GM23338 (cell line): ENCODE results near the gene TMEM175. TPM values are rescaled to one million over a fixed set of nuclear protein-coding genes. Genes with fewer than 3 reads are reported as not detected.

Experiments
- ATAC-seq: fragments of 200-7000 bp; cut with Tn5 transposase; 3 replicates; pipeline ENCODE4 v1.9.1; 2020
- DNase-seq: peaks from one replicate; pipeline ENCODE4 v3.0.0-alpha.2; 2015; ENCODE audit warnings: low spot score
- H2AFZ ChIP-seq: fragments of 200-600 bp; sonication (generic); 2 replicates; pipeline ENCODE4 v1.8.0; 2016; ENCODE audit warnings: antibody characterized with exemption, mild to moderate bottlenecking, moderate library complexity
- H3F3A ChIP-seq: fragments of 200-600 bp; sonication (generic); replicated peaks from 2 replicates; pipeline ENCODE4 v1.8.0; 2017; ENCODE audit warnings: antibody characterized with exemption, mixed run types, low read depth
- H3K27ac ChIP-seq: fragments of 200-600 bp; sonication (generic); 2 replicates; pipeline ENCODE4 v1.6.1; 2016; ENCODE audit warnings: low read depth
- H3K27me3 ChIP-seq: fragments of 200-600 bp; sonication (generic); 2 replicates; pipeline ENCODE4 v1.8.0; 2016; ENCODE audit warnings: mild to moderate bottlenecking, mixed run types, moderate library complexity; ENCODE audit not compliant: insufficient read depth
- H3K36me3 ChIP-seq: fragments of 200-600 bp; sonication (generic); 2 replicates; pipeline ENCODE4 v1.8.0; 2016; ENCODE audit warnings: mild to moderate bottlenecking; ENCODE audit not compliant: insufficient read depth
- H3K4me1 ChIP-seq: fragments of 200-600 bp; sonication (generic); 2 replicates; pipeline ENCODE4 v1.8.0; 2016; ENCODE audit warnings: mild to moderate bottlenecking, moderate library complexity; ENCODE audit not compliant: insufficient read depth
- H3K4me2 ChIP-seq: fragments of 200-600 bp; sonication (generic); 2 replicates; pipeline ENCODE4 v1.7.1; 2017; ENCODE audit warnings: mixed run types
- H3K4me3 ChIP-seq: fragments of 200-600 bp; sonication (generic); 2 replicates; pipeline ENCODE4 v1.6.1; 2016; ENCODE audit warnings: mixed run types
- H3K79me2 ChIP-seq: fragments of 200-600 bp; sonication (generic); replicated peaks from 2 replicates; pipeline ENCODE4 v1.8.0; 2017; ENCODE audit warnings: mild to moderate bottlenecking; ENCODE audit not compliant: insufficient read depth
- H3K9me2 ChIP-seq: fragments of 200-600 bp; sonication (generic); 2 replicates; pipeline ENCODE4 v1.8.0; 2017; ENCODE audit not compliant: insufficient read depth
- H4K20me1 ChIP-seq: fragments of 200-600 bp; sonication (generic); replicated peaks from 2 replicates; pipeline ENCODE4 v1.8.0; 2017; ENCODE audit warnings: mild to moderate bottlenecking; ENCODE audit not compliant: insufficient read depth
- H3K27ac Mint-ChIP-seq: 2 replicates; pipeline ENCODE4 v1.8.0; 2020; ENCODE audit warnings: inconsistent platforms, mild to moderate bottlenecking, moderate library complexity, mixed read lengths
- H3K27me3 Mint-ChIP-seq: 3 replicates; pipeline ENCODE4 v1.8.0; 2022; ENCODE audit warnings: low read depth, mild to moderate bottlenecking, moderate library complexity, mixed read lengths, inconsistent platforms; ENCODE audit not compliant: insufficient read depth, poor library complexity
- H3K36me3 Mint-ChIP-seq: 3 replicates; pipeline ENCODE4 v1.8.0; 2021; ENCODE audit warnings: low read depth, mild to moderate bottlenecking, inconsistent platforms, moderate library complexity, mixed read lengths
- H3K4me1 Mint-ChIP-seq: 3 replicates; pipeline ENCODE4 v1.8.0; 2020; ENCODE audit warnings: mild to moderate bottlenecking, inconsistent platforms, mixed read lengths
- H3K4me3 Mint-ChIP-seq: 3 replicates; pipeline ENCODE4 v1.8.0; 2021; ENCODE audit warnings: moderate library complexity, mild to moderate bottlenecking, inconsistent platforms, mixed read lengths
- H3K9me3 Mint-ChIP-seq: 3 replicates; pipeline ENCODE4 v1.8.0; 2020; ENCODE audit warnings: moderate library complexity, mild to moderate bottlenecking, inconsistent platforms, mixed read lengths
- EZH2 ChIP-seq: fragments of 200-600 bp; sonication (generic); IDR thresholded peaks from one replicate; pipeline ENCODE4 v1.8.0; 2017; ENCODE audit warnings: antibody characterized with exemption, mild to moderate bottlenecking, low read depth; ENCODE audit not compliant: unreplicated experiment
- EZH2phosphoT487 ChIP-seq: fragments of 200-600 bp; sonication (generic); IDR thresholded peaks from one replicate; pipeline ENCODE4 v1.8.1; 2018; ENCODE audit warnings: antibody characterized with exemption; ENCODE audit not compliant: unreplicated experiment
- JUNB ChIP-seq: IDR thresholded peaks from one replicate; pipeline ENCODE4 v1.6.1; 2016; ENCODE audit warnings: antibody characterized with exemption; ENCODE audit not compliant: unreplicated experiment
- POLR2AphosphoS5 ChIP-seq: IDR thresholded peaks from 2 replicates; pipeline ENCODE4 v1.6.1; 2016; ENCODE audit warnings: antibody characterized with exemption, low read depth
- ZNF114 ChIP-seq: fragments of 250-450 bp; sonication (Bioruptor Pico); IDR thresholded peaks from 2 replicates; pipeline ENCODE4 v1.5.0; 2020; ENCODE audit warnings: mild to moderate bottlenecking, moderate library complexity
- ZNF331 ChIP-seq: fragments of 250-450 bp; sonication (Bioruptor Pico); IDR thresholded peaks from 2 replicates; pipeline ENCODE4 v1.5.0; 2020; ENCODE audit warnings: low read depth, mild to moderate bottlenecking, moderate library complexity
- polyA plus RNA-seq: library from polyadenylated mRNA; unstranded; fragments of >200 nt; fragmentation: Nextera tagmentation; extraction: Ambion mirVana; gene quantifications from 2 replicates; pipeline ENCODE4 v1.2.1, GENCODE V29; 2016
- total RNA-seq: library from RNA; depleted of rRNA; stranded (reverse); fragments of >200 nt; shearing (Covaris generic); gene quantifications from 2 replicates; pipeline ENCODE4 v1.2.3, GENCODE V29; 2014
- TF ChIP-seq, protein P1 (sequence below): IDR thresholded peaks from one replicate; pipeline ENCODE4 v1.6.1; 2018; ENCODE audit warnings: antibody characterized with exemption; ENCODE audit not compliant: unreplicated experiment
- TF ChIP-seq, protein P2 (sequence below): IDR thresholded peaks from 2 replicates; pipeline ENCODE4 v1.6.1; 2016; ENCODE audit warnings: antibody characterized with exemption
- TF ChIP-seq, protein P3 (sequence below), 2 experiments: fragments of 200-600 bp in 1 of 2; sonication (generic) in 1 of 2; conservative IDR thresholded peaks; 2 replicates each; pipeline versions ENCODE4 v1.5.1 to v1.6.1; 2016 to 2017; ENCODE audit warnings: antibody characterized with exemption in 2 of 2, low read depth in 2 of 2, mild to moderate bottlenecking in 2 of 2, moderate library complexity in 1 of 2

Gene TMEM175
- total and polyA plus RNA-seq, 2 experiments from 2014 or later: 8.0 to 11.4 TPM

DNA sequence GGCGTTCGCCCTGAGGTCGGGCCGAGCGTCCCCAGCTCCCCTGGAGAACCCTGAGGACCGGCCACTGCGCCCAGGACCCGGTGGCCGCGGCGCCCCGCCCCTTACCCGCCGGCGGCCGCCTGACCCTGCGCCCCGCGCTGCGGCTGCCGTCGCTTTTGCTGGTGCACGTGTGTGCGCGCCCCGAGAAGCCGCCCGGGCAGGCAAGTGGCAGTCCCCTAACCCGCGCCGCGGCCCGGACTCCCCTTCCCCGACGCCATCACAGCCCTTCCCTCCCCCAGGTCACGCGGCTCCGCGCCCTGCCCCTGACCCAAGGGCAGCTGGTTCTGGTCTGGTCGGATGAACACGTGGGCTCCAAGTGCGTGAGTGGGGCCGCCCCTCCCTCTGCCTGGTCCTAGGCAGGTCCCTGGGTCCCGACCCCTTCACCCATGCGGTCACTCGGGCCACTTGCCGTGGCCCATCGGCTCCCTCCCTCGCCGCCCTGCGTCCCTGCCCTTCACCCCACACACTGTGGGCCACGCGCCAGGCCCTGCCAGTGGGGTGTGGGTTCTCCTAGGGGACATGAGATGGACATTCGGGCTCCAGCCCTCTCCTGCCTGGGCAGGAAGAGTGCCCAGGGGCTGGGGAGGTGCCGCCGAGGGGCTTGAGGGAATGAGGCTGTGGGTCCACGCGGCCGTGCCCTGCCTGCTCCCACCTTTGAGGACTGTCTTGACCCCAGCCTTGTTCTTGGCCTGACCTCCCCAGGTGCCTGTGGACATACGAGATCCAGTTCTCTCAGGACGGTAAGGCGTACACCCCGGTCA lies 71.2 kb downstream of the TMEM175 start:
- no peak overlapping the region for H3K27ac ChIP-seq
- no peaks in the 10 kb centered on the region for H3K79me2 ChIP-seq
- peaks cover 96% of the 10 kb centered on the region for H3K27me3 ChIP-seq
- H2AFZ ChIP-seq: peak overlapping the region; percentile 91; the same call in 1 of the 2 replicates
- H3K9me2 ChIP-seq: no peaks in the 10 kb centered on the region
- TF ChIP-seq, protein P1, sequence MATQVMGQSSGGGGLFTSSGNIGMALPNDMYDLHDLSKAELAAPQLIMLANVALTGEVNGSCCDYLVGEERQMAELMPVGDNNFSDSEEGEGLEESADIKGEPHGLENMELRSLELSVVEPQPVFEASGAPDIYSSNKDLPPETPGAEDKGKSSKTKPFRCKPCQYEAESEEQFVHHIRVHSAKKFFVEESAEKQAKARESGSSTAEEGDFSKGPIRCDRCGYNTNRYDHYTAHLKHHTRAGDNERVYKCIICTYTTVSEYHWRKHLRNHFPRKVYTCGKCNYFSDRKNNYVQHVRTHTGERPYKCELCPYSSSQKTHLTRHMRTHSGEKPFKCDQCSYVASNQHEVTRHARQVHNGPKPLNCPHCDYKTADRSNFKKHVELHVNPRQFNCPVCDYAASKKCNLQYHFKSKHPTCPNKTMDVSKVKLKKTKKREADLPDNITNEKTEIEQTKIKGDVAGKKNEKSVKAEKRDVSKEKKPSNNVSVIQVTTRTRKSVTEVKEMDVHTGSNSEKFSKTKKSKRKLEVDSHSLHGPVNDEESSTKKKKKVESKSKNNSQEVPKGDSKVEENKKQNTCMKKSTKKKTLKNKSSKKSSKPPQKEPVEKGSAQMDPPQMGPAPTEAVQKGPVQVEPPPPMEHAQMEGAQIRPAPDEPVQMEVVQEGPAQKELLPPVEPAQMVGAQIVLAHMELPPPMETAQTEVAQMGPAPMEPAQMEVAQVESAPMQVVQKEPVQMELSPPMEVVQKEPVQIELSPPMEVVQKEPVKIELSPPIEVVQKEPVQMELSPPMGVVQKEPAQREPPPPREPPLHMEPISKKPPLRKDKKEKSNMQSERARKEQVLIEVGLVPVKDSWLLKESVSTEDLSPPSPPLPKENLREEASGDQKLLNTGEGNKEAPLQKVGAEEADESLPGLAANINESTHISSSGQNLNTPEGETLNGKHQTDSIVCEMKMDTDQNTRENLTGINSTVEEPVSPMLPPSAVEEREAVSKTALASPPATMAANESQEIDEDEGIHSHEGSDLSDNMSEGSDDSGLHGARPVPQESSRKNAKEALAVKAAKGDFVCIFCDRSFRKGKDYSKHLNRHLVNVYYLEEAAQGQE: no peak
- TF ChIP-seq, protein P2, sequence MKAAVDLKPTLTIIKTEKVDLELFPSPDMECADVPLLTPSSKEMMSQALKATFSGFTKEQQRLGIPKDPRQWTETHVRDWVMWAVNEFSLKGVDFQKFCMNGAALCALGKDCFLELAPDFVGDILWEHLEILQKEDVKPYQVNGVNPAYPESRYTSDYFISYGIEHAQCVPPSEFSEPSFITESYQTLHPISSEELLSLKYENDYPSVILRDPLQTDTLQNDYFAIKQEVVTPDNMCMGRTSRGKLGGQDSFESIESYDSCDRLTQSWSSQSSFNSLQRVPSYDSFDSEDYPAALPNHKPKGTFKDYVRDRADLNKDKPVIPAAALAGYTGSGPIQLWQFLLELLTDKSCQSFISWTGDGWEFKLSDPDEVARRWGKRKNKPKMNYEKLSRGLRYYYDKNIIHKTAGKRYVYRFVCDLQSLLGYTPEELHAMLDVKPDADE: no peak
- no peak for TF ChIP-seq EZH2phosphoT487
- no peak for TF ChIP-seq POLR2AphosphoS5
- peak; percentile 41 for TF ChIP-seq EZH2
- no peak for TF ChIP-seq ZNF114 (CRISPR knock-in tag)
- TF ChIP-seq ZNF331: no peak
- no peaks in the 10 kb centered on the region for H3F3A ChIP-seq
- Mint-ChIP-seq H3K4me1 (peaks cover 2% of the 10 kb centered on the region; the same call in 1 of the 3 replicates), H3K27me3 (peaks cover 74% of the 10 kb centered on the region), H3K9me3 (peaks cover 7% of the 10 kb centered on the region; the same call in 2 of the 3 replicates), H3K36me3 (no peaks in the 10 kb centered on the region), H3K27ac (no peak overlapping the region), H3K4me3 (peak overlapping the region; percentile 54)
- ATAC-seq (peak; percentile 34), DNase-seq (peak; percentile 64)
- peak overlapping the region; percentile 80 for H3K4me2 ChIP-seq
- H3K4me1 ChIP-seq: no peaks in the 10 kb centered on the region
- H3K36me3 ChIP-seq: no peaks in the 10 kb centered on the region
- no peaks in the 10 kb centered on the region; the same call in 1 of the 2 replicates for H4K20me1 ChIP-seq
- H3K4me3 ChIP-seq: peak overlapping the region; percentile 57; the same call in 1 of the 2 replicates

DNA sequence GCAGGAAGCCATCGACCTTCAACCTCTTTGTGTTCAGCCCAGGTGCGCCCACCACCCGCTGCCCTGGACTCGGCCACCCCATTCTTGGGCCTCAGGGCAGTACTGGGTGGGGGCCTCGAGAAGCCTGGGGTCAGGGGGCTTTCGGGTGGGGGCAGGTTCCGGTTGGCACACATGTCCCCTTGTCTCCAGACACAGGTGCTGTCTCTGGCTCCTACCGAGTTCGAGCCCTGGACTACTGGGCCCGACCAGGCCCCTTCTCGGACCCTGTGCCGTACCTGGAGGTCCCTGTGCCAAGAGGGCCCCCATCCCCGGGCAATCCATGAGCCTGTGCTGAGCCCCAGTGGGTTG lies 71.8 kb downstream of the TMEM175 start:
- H3K27ac ChIP-seq: no peak overlapping the region
- H3K9me2 ChIP-seq: no peaks in the 10 kb centered on the region
- DNase-seq: no peak
- Mint-ChIP-seq H3K4me1 (peaks cover 4% of the 10 kb centered on the region; the same call in 2 of the 3 replicates), H3K9me3 (peaks cover 8% of the 10 kb centered on the region; the same call in 2 of the 3 replicates), H3K27me3 (peaks cover 74% of the 10 kb centered on the region), H3K4me3 (peak overlapping the region; percentile 54; the same call in 2 of the 3 replicates), H3K27ac (no peak overlapping the region), H3K36me3 (no peaks in the 10 kb centered on the region)
- 0 out of 2 replicates have a peak, but pooled peaks cover 4% of the 10 kb centered on the region for H3K4me1 ChIP-seq
- peaks cover 96% of the 10 kb centered on the region for H3K27me3 ChIP-seq
- H3F3A ChIP-seq: no peaks in the 10 kb centered on the region
- H4K20me1 ChIP-seq: no peaks in the 10 kb centered on the region; the same call in 1 of the 2 replicates
- no peaks in the 10 kb centered on the region for H3K36me3 ChIP-seq
- no peak overlapping the region; the same call in 1 of the 2 replicates for H2AFZ ChIP-seq
- H3K4me2 ChIP-seq: no peak overlapping the region
- ATAC-seq: no peak
- no peak overlapping the region for H3K4me3 ChIP-seq
- H3K79me2 ChIP-seq: no peaks in the 10 kb centered on the region
- TF ChIP-seq, protein P1: no peak
- TF ChIP-seq EZH2 (no peak), EZH2phosphoT487 (no peak), JUNB (no peak)
- TF ChIP-seq, protein P3, sequence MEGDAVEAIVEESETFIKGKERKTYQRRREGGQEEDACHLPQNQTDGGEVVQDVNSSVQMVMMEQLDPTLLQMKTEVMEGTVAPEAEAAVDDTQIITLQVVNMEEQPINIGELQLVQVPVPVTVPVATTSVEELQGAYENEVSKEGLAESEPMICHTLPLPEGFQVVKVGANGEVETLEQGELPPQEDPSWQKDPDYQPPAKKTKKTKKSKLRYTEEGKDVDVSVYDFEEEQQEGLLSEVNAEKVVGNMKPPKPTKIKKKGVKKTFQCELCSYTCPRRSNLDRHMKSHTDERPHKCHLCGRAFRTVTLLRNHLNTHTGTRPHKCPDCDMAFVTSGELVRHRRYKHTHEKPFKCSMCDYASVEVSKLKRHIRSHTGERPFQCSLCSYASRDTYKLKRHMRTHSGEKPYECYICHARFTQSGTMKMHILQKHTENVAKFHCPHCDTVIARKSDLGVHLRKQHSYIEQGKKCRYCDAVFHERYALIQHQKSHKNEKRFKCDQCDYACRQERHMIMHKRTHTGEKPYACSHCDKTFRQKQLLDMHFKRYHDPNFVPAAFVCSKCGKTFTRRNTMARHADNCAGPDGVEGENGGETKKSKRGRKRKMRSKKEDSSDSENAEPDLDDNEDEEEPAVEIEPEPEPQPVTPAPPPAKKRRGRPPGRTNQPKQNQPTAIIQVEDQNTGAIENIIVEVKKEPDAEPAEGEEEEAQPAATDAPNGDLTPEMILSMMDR (conservative IDR thresholded peaks at IDR 0.05; ENCODE audit: low read depth in 2 of 2): no peak
